ENCODE data around the gene TOR2A.
A peak's percentile ranks its signal among the peaks of the same experiment; 100 is the strongest.

TOR2A gene

DNA sequence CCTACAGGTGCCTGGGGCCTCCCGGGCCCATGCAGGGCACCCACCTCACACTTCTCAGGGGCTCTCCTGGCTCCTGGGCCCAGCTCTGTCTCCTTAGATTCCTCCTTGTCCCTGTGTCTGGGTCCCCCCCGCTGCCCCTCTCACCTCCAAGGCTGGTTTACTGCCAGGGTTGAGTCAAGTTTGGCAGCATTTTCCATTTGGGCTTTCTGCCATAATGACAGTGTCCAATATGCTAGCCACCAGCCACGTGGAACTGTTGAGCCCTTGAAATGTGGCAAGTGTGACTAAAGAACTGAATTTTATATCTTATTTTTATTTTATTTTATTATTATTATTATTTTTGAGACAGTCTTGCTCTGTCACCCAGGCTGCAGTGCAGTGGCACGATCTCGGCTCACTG, 17.3 kb downstream of the TOR2A start:
- Histone ChIP-seq H3K27me3 (replicated peaks in 2 of 5; ENCODE audit: control insufficient read depth in 4 of 5, insufficient read depth in 5 of 5, low read length in 4 of 5) (peaks cover 0 to 4% (median 0%) of the 10 kb centered on the region in 5 experiments), H3K9me3 (ENCODE audit: control extremely low read depth in 1 of 5, control insufficient read depth in 4 of 5, insufficient read depth in 2 of 5, low read depth in 1 of 5, low read length in 4 of 5) (no peaks in the 10 kb centered on the region), H3K36me3 (ENCODE audit: control insufficient read depth in 4 of 4, insufficient read depth in 4 of 4, low read length in 3 of 4) (no peaks in the 10 kb centered on the region), H3K27ac (ENCODE audit: insufficient read depth in 1 of 2, low read depth in 1 of 2, low read length in 2 of 2, poor library complexity in 1 of 2, severe bottlenecking in 2 of 2) (no peak overlapping the region), H3K4me1 (ENCODE audit: control extremely low read depth in 1 of 4, control insufficient read depth in 4 of 4, insufficient read depth in 4 of 4, low read length in 3 of 4) (peaks cover 0 to 13% (median 12%) of the 10 kb centered on the region in 4 experiments), H3K4me3 (ENCODE audit: control insufficient read depth in 1 of 7, extremely low read depth in 1 of 7, insufficient read depth in 4 of 7, low read depth in 2 of 7, low read length in 6 of 7) (no peak overlapping the region)
- no peak for DNase-seq
- 100% methylated on average over 4 of the region's 5 CpGs for WGBS (ENCODE audit: insufficient coverage)
- ChIA-PET CTCF (interaction anchor here (1.2 kb wide), 1 partner anchor 203 kb away, joined by 3 read pairs; no protein-coding TSS in a partner anchor), POLR2A (interaction anchor here (0.8 kb wide), 1 partner anchor 110 kb away, joined by 4 read pairs; no protein-coding TSS in a partner anchor)

DNA sequence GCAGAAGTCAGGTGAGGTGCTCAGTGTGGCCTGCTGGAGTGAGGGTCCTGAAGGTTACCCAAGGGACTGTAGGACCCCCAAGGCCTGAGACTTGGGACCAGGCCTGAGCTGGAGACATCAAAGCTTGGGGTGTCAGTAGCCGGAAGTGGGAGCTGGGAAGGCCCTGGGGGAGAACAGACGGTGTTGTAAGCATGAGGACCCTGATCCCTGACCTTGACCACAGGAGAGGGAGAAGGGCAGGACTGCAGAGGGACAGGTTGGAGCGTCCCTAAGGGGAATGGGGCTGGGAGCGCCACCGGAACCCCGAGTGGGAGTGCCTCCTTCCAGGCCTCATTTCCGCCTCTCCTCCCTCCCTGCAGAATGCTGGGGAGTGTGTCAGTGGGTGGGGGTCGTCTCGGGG, 18.7 kb downstream of the TOR2A start:
- CTCF ChIA-PET = interaction anchor here (0.7 to 2.5 kb wide), 2 partner anchors 18 to 131 kb away, joined by 3 to 9 read pairs; partner anchors contain the start of gene TOR2A
- Histone ChIP-seq H3K36me3 (ENCODE audit: control insufficient read depth in 4 of 4, insufficient read depth in 4 of 4, low read length in 3 of 4) (no peaks in the 10 kb centered on the region), H3K9me3 (ENCODE audit: control extremely low read depth in 1 of 5, control insufficient read depth in 4 of 5, insufficient read depth in 2 of 5, low read depth in 1 of 5, low read length in 4 of 5) (no peaks in the 10 kb centered on the region), H3K4me1 (ENCODE audit: control extremely low read depth in 1 of 4, control insufficient read depth in 4 of 4, insufficient read depth in 4 of 4, low read length in 3 of 4) (peaks cover 0 to 23% (median 21%) of the 10 kb centered on the region in 4 experiments), H3K4me3 (ENCODE audit: control insufficient read depth in 1 of 7, extremely low read depth in 1 of 7, insufficient read depth in 4 of 7, low read depth in 2 of 7, low read length in 6 of 7) (peak overlapping the region in 3 of 7 experiments; percentile 78 to 89 (median 84)), H3K27ac (ENCODE audit: insufficient read depth in 1 of 2, low read depth in 1 of 2, low read length in 2 of 2, poor library complexity in 1 of 2, severe bottlenecking in 2 of 2) (peak overlapping the region in 1 of 2 experiments; percentile 25), H3K27me3 (replicated peaks in 2 of 5; ENCODE audit: control insufficient read depth in 4 of 5, insufficient read depth in 5 of 5, low read length in 4 of 5) (peaks cover 0 to 4% (median 0%) of the 10 kb centered on the region in 5 experiments)
- DNase-seq = no peak
- POLR2A ChIA-PET = interaction anchor here (1.5 kb wide), 1 partner anchor 19 kb away, joined by 5 read pairs; the partner anchor contains the start of gene TOR2A
- WGBS (ENCODE audit: insufficient coverage) = 95% methylated on average over 7 of the region's 9 CpGs

- WGBS (ENCODE audit: insufficient coverage) = 8% methylated on average over 61 of the region's 65 CpGs
- Histone ChIP-seq H3K4me3 (ENCODE audit: control insufficient read depth in 1 of 7, extremely low read depth in 1 of 7, insufficient read depth in 4 of 7, low read depth in 2 of 7, low read length in 6 of 7) (peak within 1 kb of the TSS; percentile 59 to 91 (median 84)), H3K36me3 (ENCODE audit: control insufficient read depth in 4 of 4, insufficient read depth in 4 of 4, low read length in 3 of 4) (no peaks in the 10 kb centered on the region), H3K9me3 (ENCODE audit: control extremely low read depth in 1 of 5, control insufficient read depth in 4 of 5, insufficient read depth in 2 of 5, low read depth in 1 of 5, low read length in 4 of 5) (no peaks in the 10 kb centered on the region), H3K27ac (ENCODE audit: insufficient read depth in 1 of 2, low read depth in 1 of 2, low read length in 2 of 2, poor library complexity in 1 of 2, severe bottlenecking in 2 of 2) (peak within 1 kb of the TSS; percentile 25 to 81), H3K27me3 (replicated peaks in 2 of 5; ENCODE audit: control insufficient read depth in 4 of 5, insufficient read depth in 5 of 5, low read length in 4 of 5) (peaks cover 0 to 4% (median 0%) of the 10 kb centered on the region in 5 experiments), H3K4me1 (ENCODE audit: control extremely low read depth in 1 of 4, control insufficient read depth in 4 of 4, insufficient read depth in 4 of 4, low read length in 3 of 4) (peaks cover 0 to 30% (median 26%) of the 10 kb centered on the region in 4 experiments)
- peak; percentile 95 to 97 (median 97) for DNase-seq
- POLR2A ChIA-PET = interaction anchor here (0.6 to 1.5 kb wide), 2 partner anchors 9 to 19 kb away, joined by 3 to 5 read pairs; partner anchors contain the start of gene TOR2A
- CTCF ChIA-PET = interaction anchor here (0.7 to 2.5 kb wide), 6 partner anchors 12 to 205 kb away, joined by 3 to 9 read pairs (median 3); partner anchors contain the start of gene TOR2A
Observed at GRCh38 chr9:127715470-127716337, 19.4 kb downstream of the TOR2A start, which contains the start of the genes PTRH1 and TTC16. TSS of gene PTRH1 (minus strand) at chr9:127715663. CDS start at chr9:127715639, 24 bp downstream. TSS of gene TTC16 (plus strand) at chr9:127716079. CDS start at chr9:127716146, 67 bp downstream.

GRCh38 chr9:127714951-127715469, 20.1 kb downstream of the TOR2A start:
- Histone ChIP-seq H3K9me3 (ENCODE audit: control extremely low read depth in 1 of 5, control insufficient read depth in 4 of 5, insufficient read depth in 2 of 5, low read depth in 1 of 5, low read length in 4 of 5) (no peaks in the 10 kb centered on the region), H3K4me3 (ENCODE audit: control insufficient read depth in 1 of 7, extremely low read depth in 1 of 7, insufficient read depth in 4 of 7, low read depth in 2 of 7, low read length in 6 of 7) (peak overlapping the region; percentile 59 to 91 (median 84)), H3K4me1 (ENCODE audit: control extremely low read depth in 1 of 4, control insufficient read depth in 4 of 4, insufficient read depth in 4 of 4, low read length in 3 of 4) (peaks cover 0 to 32% (median 26%) of the 10 kb centered on the region in 4 experiments), H3K27ac (ENCODE audit: insufficient read depth in 1 of 2, low read depth in 1 of 2, low read length in 2 of 2, poor library complexity in 1 of 2, severe bottlenecking in 2 of 2) (peak overlapping the region in 1 of 2 experiments; percentile 81), H3K36me3 (ENCODE audit: control insufficient read depth in 4 of 4, insufficient read depth in 4 of 4, low read length in 3 of 4) (no peaks in the 10 kb centered on the region), H3K27me3 (replicated peaks in 2 of 5; ENCODE audit: control insufficient read depth in 4 of 5, insufficient read depth in 5 of 5, low read length in 4 of 5) (peaks cover 0 to 4% (median 0%) of the 10 kb centered on the region in 5 experiments)
- WGBS (ENCODE audit: insufficient coverage) = 0% methylated on average over 32 of the region's 44 CpGs
- POLR2A ChIA-PET = interaction anchor here (0.6 to 1.5 kb wide), 2 partner anchors 9 to 20 kb away, joined by 3 to 5 read pairs; partner anchors contain the start of gene TOR2A
- DNase-seq = no peak
- CTCF ChIA-PET = interaction anchor here (0.7 to 2.5 kb wide), 6 partner anchors 10 to 206 kb away, joined by 3 to 9 read pairs (median 4); partner anchors contain the start of gene TOR2A

- no peak for DNase-seq
- H3K4me3 ChIP-seq (ENCODE audit: control insufficient read depth in 1 of 7, extremely low read depth in 1 of 7, insufficient read depth in 4 of 7, low read depth in 2 of 7, low read length in 6 of 7) = peak overlapping the region in 3 of 7 experiments; percentile 6 to 89 (median 11)
- H3K36me3 ChIP-seq (ENCODE audit: control insufficient read depth in 4 of 4, insufficient read depth in 4 of 4, low read length in 3 of 4) = no peaks in the 10 kb centered on the region
- peaks cover 0 to 4% (median 0%) of the 10 kb centered on the region in 5 experiments for H3K27me3 ChIP-seq (replicated peaks in 2 of 5; ENCODE audit: control insufficient read depth in 4 of 5, insufficient read depth in 5 of 5, low read length in 4 of 5)
- 84% methylated on average over 16 of the region's 19 CpGs for WGBS (ENCODE audit: insufficient coverage)
- H3K27ac ChIP-seq (ENCODE audit: insufficient read depth in 1 of 2, low read depth in 1 of 2, low read length in 2 of 2, poor library complexity in 1 of 2, severe bottlenecking in 2 of 2) = no peak overlapping the region
- ChIA-PET POLR2A (interaction anchor here (0.5 to 0.6 kb wide), 2 partner anchors 22 to 60 kb away, joined by 3 read pairs; no protein-coding TSS in a partner anchor), CTCF (interaction anchor here (1.3 to 2.1 kb wide), 2 partner anchors 9 to 11 kb away, joined by 4 to 5 read pairs; no protein-coding TSS in a partner anchor)
- H3K4me1 ChIP-seq (ENCODE audit: control extremely low read depth in 1 of 4, control insufficient read depth in 4 of 4, insufficient read depth in 4 of 4, low read length in 3 of 4) = peaks cover 0 to 30% (median 26%) of the 10 kb centered on the region in 4 experiments
- no peaks in the 10 kb centered on the region for H3K9me3 ChIP-seq (ENCODE audit: control extremely low read depth in 1 of 5, control insufficient read depth in 4 of 5, insufficient read depth in 2 of 5, low read depth in 1 of 5, low read length in 4 of 5)
Observed at GRCh38 chr9:127714020-127714750, 20.9 kb downstream of the TOR2A start.

DNA sequence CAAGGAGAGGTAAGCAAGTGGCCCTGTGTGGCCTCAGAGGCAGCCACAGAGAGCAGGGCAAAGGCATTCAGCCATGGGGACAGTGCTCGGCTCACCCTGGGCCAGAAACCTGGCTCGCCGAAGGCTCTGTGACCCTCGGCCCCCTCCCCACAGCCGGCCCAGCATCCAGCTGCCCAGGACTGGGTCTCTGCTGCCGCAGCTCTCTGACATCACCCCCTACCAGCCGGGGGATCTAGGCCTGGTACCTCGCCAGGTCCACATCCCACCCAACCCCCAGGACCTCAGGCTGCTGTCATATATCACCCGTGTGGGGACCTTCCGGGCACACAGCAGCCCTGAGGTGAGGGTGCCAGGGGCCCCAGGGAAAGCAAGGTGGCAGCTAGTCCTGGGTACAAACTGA, 22.2 kb downstream of the TOR2A start:
- ChIA-PET POLR2A (no interaction called here), CTCF (interaction anchor here (1.2 to 2.1 kb wide), 2 partner anchors 8 to 22 kb away, joined by 3 to 5 read pairs; partner anchors contain the start of gene TOR2A)
- Histone ChIP-seq H3K27ac (ENCODE audit: insufficient read depth in 1 of 2, low read depth in 1 of 2, low read length in 2 of 2, poor library complexity in 1 of 2, severe bottlenecking in 2 of 2) (no peak overlapping the region), H3K4me1 (ENCODE audit: control extremely low read depth in 1 of 4, control insufficient read depth in 4 of 4, insufficient read depth in 4 of 4, low read length in 3 of 4) (peaks cover 0 to 28% (median 26%) of the 10 kb centered on the region in 4 experiments), H3K27me3 (replicated peaks in 2 of 5; ENCODE audit: control insufficient read depth in 4 of 5, insufficient read depth in 5 of 5, low read length in 4 of 5) (peaks cover 0 to 4% (median 0%) of the 10 kb centered on the region in 5 experiments), H3K4me3 (ENCODE audit: control insufficient read depth in 1 of 7, extremely low read depth in 1 of 7, insufficient read depth in 4 of 7, low read depth in 2 of 7, low read length in 6 of 7) (no peak overlapping the region), H3K36me3 (ENCODE audit: control insufficient read depth in 4 of 4, insufficient read depth in 4 of 4, low read length in 3 of 4) (no peaks in the 10 kb centered on the region), H3K9me3 (ENCODE audit: control extremely low read depth in 1 of 5, control insufficient read depth in 4 of 5, insufficient read depth in 2 of 5, low read depth in 1 of 5, low read length in 4 of 5) (peaks cover 0 to 5% (median 0%) of the 10 kb centered on the region in 5 experiments)
- WGBS (ENCODE audit: insufficient coverage) = 98% methylated on average over 8 of the region's 10 CpGs
- no peak for DNase-seq

Data from common myeloid progenitor, CD34-positive (primary cell).